Fibroblast of the aortic adventitia (primary cell): ENCODE data around the gene UBE2E2. TPM values are rescaled to one million over a fixed set of nuclear protein-coding genes. Genes with fewer than 3 reads are reported as not detected.

Experiments used
- DNase-seq: peaks from one replicate; pipeline ENCODE4 v3.0.0-alpha.2; 2010; ENCODE audit warnings: low read depth
- H3K4me3 ChIP-seq: 2 replicates; pipeline ENCODE4 v1.5.1; 2011; ENCODE audit warnings: low read depth, mild to moderate bottlenecking, control low read depth, low read length, moderate library complexity
- CTCF ChIP-seq: IDR thresholded peaks from 2 replicates; pipeline ENCODE4 v1.5.1; 2011; ENCODE audit warnings: mild to moderate bottlenecking, low read length, control low read depth, inconsistent platforms; ENCODE audit not compliant: insufficient read depth
- total RNA-seq: library from RNA; depleted of rRNA; stranded (reverse); fragments of >200 nt; gene quantifications from 2 replicates; pipeline ENCODE4 v1.2.3, GENCODE V29; 2012; ENCODE audit warnings: low replicate concordance

UBE2E2 gene
- total RNA-seq, 1 donor, result 49.1 TPM

GRCh38 chr3:23590424-23591273 is 387.5 kb downstream of the UBE2E2 start:
- no peak for TF ChIP-seq CTCF
- H3K4me3 ChIP-seq, result no peak overlapping the region
- DNase-seq, result no peak

GRCh38 chr3:23591374-23591773 is 388.2 kb downstream of the UBE2E2 start:
- TF ChIP-seq CTCF, result no peak
- H3K4me3 ChIP-seq, result no peak overlapping the region
- no peak for DNase-seq

- no peak for TF ChIP-seq CTCF
- H3K4me3 ChIP-seq, result no peak overlapping the region
- no peak for DNase-seq
Observed at GRCh38 chr3:23592961-23593931, 390.1 kb downstream of the UBE2E2 start.

GRCh38 chr3:23594066-23594465 is 390.9 kb downstream of the UBE2E2 start:
- no peak for DNase-seq
- no peak overlapping the region for H3K4me3 ChIP-seq
- no peak for TF ChIP-seq CTCF

GRCh38 chr3:23594894-23595670 is 392.0 kb downstream of the UBE2E2 start:
- DNase-seq, result peak; percentile 41
- no peak overlapping the region for H3K4me3 ChIP-seq
- TF ChIP-seq CTCF, result no peak

GRCh38 chr3:23595851-23596250 is 392.7 kb downstream of the UBE2E2 start:
- DNase-seq, result no peak
- no peak for TF ChIP-seq CTCF
- H3K4me3 ChIP-seq, result no peak overlapping the region
